ENCODE data around the gene EGR1. TPM values are rescaled to one million over a fixed set of nuclear protein-coding genes. Genes with fewer than 3 reads are reported as not detected.

The EGR1 gene
- polyA plus RNA-seq (2.8 to 7.0 TPM (median 5.6 TPM) in 3 replicates), polyA minus RNA-seq (6.4 to 11.1 TPM (median 9.3 TPM) in 3 replicates)
- polyA plus RNA-seq (2011; ENCODE audit: low read depth) = 97.2 TPM
- 10.2 and 11.2 TPM in 2 replicates for polyA plus RNA-seq (2011; cell fraction: cytosol; rRNA removed)
- polyA plus RNA-seq (2011; cell fraction: nucleus; rRNA removed) = 24.6 and 29.8 TPM in 2 replicates
- 9.1 and 116 TPM in 2 replicates for polyA plus RNA-seq (2012; ENCODE audit: low replicate concordance)
- polyA minus RNA-seq (2011; cell fraction: cytosol; rRNA and poly(A)+ RNA removed) = 15.0 TPM
- 9.7 and 12.6 TPM in 2 replicates for polyA minus RNA-seq (2011; cell fraction: nucleus; rRNA and poly(A)+ RNA removed)

DNA sequence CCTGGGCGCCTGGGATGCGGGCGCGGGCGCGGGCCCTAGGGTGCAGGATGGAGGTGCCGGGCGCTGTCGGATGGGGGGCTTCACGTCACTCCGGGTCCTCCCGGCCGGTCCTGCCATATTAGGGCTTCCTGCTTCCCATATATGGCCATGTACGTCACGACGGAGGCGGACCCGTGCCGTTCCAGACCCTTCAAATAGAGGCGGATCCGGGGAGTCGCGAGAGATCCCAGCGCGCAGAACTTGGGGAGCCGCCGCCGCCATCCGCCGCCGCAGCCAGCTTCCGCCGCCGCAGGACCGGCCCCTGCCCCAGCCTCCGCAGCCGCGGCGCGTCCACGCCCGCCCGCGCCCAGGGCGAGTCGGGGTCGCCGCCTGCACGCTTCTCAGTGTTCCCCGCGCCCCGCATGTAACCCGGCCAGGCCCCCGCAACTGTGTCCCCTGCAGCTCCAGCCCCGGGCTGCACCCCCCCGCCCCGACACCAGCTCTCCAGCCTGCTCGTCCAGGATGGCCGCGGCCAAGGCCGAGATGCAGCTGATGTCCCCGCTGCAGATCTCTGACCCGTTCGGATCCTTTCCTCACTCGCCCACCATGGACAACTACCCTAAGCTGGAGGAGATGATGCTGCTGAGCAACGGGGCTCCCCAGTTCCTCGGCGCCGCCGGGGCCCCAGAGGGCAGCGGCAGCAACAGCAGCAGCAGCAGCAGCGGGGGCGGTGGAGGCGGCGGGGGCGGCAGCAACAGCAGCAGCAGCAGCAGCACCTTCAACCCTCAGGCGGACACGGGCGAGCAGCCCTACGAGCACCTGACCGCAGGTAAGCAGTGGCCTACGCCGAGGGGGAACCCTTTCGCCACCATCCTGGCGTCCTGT, at the start of gene EGR1:
Gene EGR1, plus strand, starts transcription at position 219 of the 864 bp plus-strand sequence. Its CDS starts 283 bp downstream, at position 502.
- no peaks in the 10 kb centered on the region for H3K27me3 ChIP-seq (ENCODE audit: control insufficient read depth, extremely low read depth, insufficient read depth, low read length)
- H3K9me3 ChIP-seq (ENCODE audit: control insufficient read depth, low read depth, low read length) = no peaks in the 10 kb centered on the region
- no peak for TF ChIP-seq EZH2 (IDR thresholded peaks at IDR 0.05; ENCODE audit: low read length)
- TF ChIP-seq, protein P1, sequence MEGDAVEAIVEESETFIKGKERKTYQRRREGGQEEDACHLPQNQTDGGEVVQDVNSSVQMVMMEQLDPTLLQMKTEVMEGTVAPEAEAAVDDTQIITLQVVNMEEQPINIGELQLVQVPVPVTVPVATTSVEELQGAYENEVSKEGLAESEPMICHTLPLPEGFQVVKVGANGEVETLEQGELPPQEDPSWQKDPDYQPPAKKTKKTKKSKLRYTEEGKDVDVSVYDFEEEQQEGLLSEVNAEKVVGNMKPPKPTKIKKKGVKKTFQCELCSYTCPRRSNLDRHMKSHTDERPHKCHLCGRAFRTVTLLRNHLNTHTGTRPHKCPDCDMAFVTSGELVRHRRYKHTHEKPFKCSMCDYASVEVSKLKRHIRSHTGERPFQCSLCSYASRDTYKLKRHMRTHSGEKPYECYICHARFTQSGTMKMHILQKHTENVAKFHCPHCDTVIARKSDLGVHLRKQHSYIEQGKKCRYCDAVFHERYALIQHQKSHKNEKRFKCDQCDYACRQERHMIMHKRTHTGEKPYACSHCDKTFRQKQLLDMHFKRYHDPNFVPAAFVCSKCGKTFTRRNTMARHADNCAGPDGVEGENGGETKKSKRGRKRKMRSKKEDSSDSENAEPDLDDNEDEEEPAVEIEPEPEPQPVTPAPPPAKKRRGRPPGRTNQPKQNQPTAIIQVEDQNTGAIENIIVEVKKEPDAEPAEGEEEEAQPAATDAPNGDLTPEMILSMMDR (optimal IDR thresholded peaks at IDR 0.05 in 1 of 3, IDR thresholded peaks at IDR 0.05 in 1 of 3, conservative IDR thresholded peaks at IDR 0.05 in 1 of 3; ENCODE audit: extremely low read depth in 1 of 3, insufficient read depth in 2 of 3, low read length in 3 of 3) = no peak
- peaks cover 11 to 20% of the 10 kb centered on the region in 2 experiments for H3K36me3 ChIP-seq (ENCODE audit: control insufficient read depth in 2 of 2, extremely low read depth in 1 of 2, insufficient read depth in 2 of 2, low read length in 2 of 2)
- H3K9me1 ChIP-seq (ENCODE audit: control insufficient read depth, extremely low read depth, insufficient read depth, low read length) = no peaks in the 10 kb centered on the region
- FAIRE-seq (no peak), DNase-seq (ENCODE audit: low read depth, low spot score) (no peak)
- H3K27ac ChIP-seq (ENCODE audit: control insufficient read depth, insufficient read depth, low read length) = peak within 1 kb of the TSS; percentile 79
- H3K4me3 ChIP-seq (ENCODE audit: control insufficient read depth in 2 of 3, extremely low read depth in 1 of 3, insufficient read depth in 2 of 3, low read depth in 1 of 3, low read length in 3 of 3) = peak within 1 kb of the TSS; percentile 75 to 92 (median 75)
- H3K79me2 ChIP-seq (ENCODE audit: control insufficient read depth, insufficient read depth, low read length) = peaks cover 12% of the 10 kb centered on the region
- peak within 1 kb of the TSS; percentile 91 for H3K9ac ChIP-seq (ENCODE audit: control insufficient read depth, extremely low read depth, insufficient read depth, low read length)
- H2AFZ ChIP-seq (ENCODE audit: control insufficient read depth, low read length) = peak within 1 kb of the TSS; percentile 89
- peaks cover 23% of the 10 kb centered on the region for H3K4me1 ChIP-seq (ENCODE audit: control insufficient read depth, extremely low read depth, insufficient read depth, low read length)
- dilution Hi-C loops (cut with MboI; ENCODE audit: extremely low pct_ligation_motif_present, low sequenced_read_pairs) = no loop called here
- peak within 1 kb of the TSS; percentile 100 for H3K4me2 ChIP-seq (ENCODE audit: control insufficient read depth, extremely low read depth, insufficient read depth, low read depth, low read length)
- peaks cover 16% of the 10 kb centered on the region for H4K20me1 ChIP-seq (ENCODE audit: control insufficient read depth, extremely low read depth, insufficient read depth, low read length)

- no peaks in the 10 kb centered on the region for H4K20me1 ChIP-seq (ENCODE audit: control insufficient read depth, extremely low read depth, insufficient read depth, low read length)
- no peaks in the 10 kb centered on the region for H3K27me3 ChIP-seq (ENCODE audit: control insufficient read depth, extremely low read depth, insufficient read depth, low read length)
- TF ChIP-seq EZH2 (IDR thresholded peaks at IDR 0.05; ENCODE audit: low read length) = no peak
- TF ChIP-seq, protein P1 (optimal IDR thresholded peaks at IDR 0.05 in 1 of 3, IDR thresholded peaks at IDR 0.05 in 1 of 3, conservative IDR thresholded peaks at IDR 0.05 in 1 of 3; ENCODE audit: extremely low read depth in 1 of 3, insufficient read depth in 2 of 3, low read length in 3 of 3) = no peak
- H3K9me3 ChIP-seq (ENCODE audit: control insufficient read depth, low read depth, low read length) = no peaks in the 10 kb centered on the region
- H3K27ac ChIP-seq (ENCODE audit: control insufficient read depth, insufficient read depth, low read length) = no peak overlapping the region
- DNase-seq (ENCODE audit: low read depth, low spot score) (no peak), FAIRE-seq (no peak)
- H2AFZ ChIP-seq (ENCODE audit: control insufficient read depth, low read length) = no peak overlapping the region
- no peak overlapping the region for H3K4me3 ChIP-seq (ENCODE audit: control insufficient read depth in 2 of 3, extremely low read depth in 1 of 3, insufficient read depth in 2 of 3, low read depth in 1 of 3, low read length in 3 of 3)
- no peaks in the 10 kb centered on the region for H3K4me1 ChIP-seq (ENCODE audit: control insufficient read depth, extremely low read depth, insufficient read depth, low read length)
- H3K9me1 ChIP-seq (ENCODE audit: control insufficient read depth, extremely low read depth, insufficient read depth, low read length) = no peaks in the 10 kb centered on the region
- H3K4me2 ChIP-seq (ENCODE audit: control insufficient read depth, extremely low read depth, insufficient read depth, low read depth, low read length) = no peak overlapping the region
- dilution Hi-C loops (cut with MboI; ENCODE audit: extremely low pct_ligation_motif_present, low sequenced_read_pairs) = no loop called here
- no peak overlapping the region for H3K9ac ChIP-seq (ENCODE audit: control insufficient read depth, extremely low read depth, insufficient read depth, low read length)
- no peaks in the 10 kb centered on the region for H3K79me2 ChIP-seq (ENCODE audit: control insufficient read depth, insufficient read depth, low read length)
- H3K36me3 ChIP-seq (ENCODE audit: control insufficient read depth in 2 of 2, extremely low read depth in 1 of 2, insufficient read depth in 2 of 2, low read length in 2 of 2) = peaks cover 12 to 17% of the 10 kb centered on the region in 2 experiments
These were observed 46.8 kb upstream of the EGR1 start for GRCh38 chr5:138418444-138418843.
